Dedifferentiated amniotic fluid mesenchymal stem cell (primary cell): ENCODE data around the gene C10orf67.
"Not testable (repeated sequence)": the region's sequence is repeated elsewhere in the genome, so short reads cannot be mapped to it uniquely, and the experiment has no call there.

Source experiments
- DNase-seq: peaks from one replicate; pipeline ENCODE4 v3.0.0-alpha.2; 2016; ENCODE audit errors: extremely low spot score

The C10orf67 gene

DNA sequence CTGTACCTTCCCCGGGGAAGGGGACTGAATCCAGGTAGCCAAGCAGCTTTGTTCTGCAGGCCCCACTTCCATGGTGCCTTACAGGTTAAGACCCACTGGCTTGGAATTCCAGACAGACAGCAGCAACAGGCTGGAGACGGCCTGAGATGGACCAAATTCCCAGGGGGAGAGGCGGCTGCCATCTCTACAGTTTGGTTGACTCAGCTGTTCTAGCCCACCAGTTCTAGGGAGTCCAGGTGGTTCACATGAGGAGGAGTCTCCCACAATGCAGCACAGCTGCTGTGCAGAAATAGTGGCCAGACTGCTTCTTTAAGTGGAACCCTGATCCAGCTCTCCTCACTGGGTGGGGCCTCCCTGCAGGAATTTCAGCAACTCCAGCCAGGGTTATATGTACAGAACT lies 74.1 kb downstream of the C10orf67 start:
- DNase-seq = no peak

DNA sequence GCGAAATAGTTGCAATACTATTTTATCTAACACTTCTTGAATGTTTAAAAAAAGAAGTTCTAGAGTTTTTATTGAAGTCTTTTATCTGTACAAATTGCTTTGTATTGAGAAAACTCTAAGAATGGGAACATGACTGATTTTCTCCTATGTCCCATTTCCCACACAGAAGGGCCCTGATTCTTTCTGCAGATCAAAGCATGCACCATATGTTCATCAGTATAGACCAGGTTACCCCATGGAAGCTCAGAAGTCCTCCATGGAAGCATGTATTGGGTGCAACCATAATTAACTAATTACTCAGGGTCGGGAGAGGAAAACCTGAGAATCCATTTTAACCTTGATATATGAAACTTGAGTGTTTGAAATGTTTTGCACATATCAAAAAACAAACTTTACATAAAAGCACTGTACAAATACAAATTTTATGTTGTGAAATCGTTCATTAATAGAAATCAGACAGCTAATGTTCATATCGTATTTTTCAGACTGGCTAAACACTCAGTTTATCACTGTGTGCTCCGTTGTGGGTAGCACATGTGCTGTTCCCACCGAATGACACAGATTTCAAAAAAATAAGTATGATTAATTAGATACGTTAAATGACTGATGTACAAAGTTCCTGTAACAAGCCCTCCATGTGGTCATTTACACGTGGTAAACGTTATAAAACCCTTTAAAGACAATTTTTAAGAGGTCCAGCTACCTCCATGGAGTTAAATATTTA lies 81.0 kb downstream of the C10orf67 start:
- DNase-seq = no peak

DNA sequence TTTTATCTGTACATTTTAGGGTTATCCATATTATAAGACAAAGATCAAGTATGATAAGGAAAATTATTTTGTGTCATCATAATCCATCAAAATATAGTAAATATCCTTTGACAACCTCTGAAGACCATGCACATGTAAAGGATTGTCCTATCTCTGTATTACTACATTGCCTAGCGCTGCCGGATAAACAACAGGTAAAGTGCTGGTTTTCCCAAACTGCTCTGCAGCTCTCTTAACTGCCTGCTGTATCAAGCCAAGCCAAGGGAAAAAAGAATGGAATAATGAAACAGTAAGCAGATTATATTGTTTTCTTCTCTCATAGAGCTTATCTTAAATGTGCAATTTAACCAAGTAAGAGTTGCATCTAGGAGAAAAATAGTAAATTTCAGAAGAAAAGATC lies 81.7 kb downstream of the C10orf67 start:
- no peak for DNase-seq

DNA sequence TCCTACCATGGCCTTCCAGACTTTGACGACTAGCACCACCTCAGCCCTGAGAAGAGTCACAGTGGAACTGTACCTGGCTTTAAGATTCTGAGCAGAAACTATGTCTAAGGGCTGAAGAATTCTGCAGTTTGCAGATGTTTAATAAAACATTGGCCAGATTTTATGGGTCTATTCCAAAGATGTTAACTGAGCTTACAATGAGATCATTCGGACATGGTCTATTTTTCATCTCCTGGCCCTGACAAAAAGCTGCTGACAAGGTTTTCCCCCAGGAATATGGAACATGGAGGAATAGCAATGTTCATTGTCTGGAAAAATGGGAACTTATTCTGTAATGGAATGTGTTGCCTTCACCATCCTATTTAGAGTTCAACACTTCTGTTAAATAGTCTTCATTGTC lies 86.1 kb downstream of the C10orf67 start:
- DNase-seq = no peak

DNA sequence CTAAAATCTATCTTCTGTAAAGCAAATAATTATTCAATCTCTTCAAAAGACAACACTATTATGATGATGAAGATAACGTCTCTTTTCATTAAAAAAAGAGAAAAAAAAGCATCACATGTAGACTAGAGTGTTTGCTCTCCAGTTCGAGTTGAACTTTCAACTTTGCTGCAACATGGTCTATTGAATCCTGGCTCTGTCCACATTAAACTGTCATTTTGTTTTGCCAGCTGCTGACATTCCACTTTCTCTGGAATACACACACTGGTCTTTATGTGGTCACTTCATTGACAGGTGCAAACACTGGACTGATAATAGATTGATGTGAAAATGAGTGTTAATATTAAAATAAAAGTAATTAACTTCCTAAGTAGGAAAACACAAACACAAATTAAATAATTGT lies 90.8 kb downstream of the C10orf67 start:
- no peak for DNase-seq

DNA sequence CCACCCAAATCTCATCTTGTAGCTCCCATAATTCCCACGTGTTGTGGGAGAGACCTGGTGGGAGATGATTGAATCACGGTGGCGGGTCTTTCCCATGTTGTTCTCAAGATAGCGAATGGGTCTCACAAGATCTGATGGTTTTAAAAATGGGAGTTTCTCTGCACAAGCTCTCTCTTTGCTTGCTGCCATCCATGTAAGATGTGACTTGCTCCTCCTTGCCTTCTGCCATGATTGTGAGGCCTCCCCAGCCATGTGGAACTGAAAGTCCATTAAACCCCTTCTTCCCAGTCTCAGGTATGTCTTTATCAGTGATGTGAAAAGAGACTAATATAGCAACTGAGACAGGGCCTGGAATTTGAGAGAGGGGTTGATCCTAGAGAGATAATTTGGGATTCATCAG lies 91.7 kb downstream of the C10orf67 start:
- not testable (repeated sequence) for DNase-seq

DNA sequence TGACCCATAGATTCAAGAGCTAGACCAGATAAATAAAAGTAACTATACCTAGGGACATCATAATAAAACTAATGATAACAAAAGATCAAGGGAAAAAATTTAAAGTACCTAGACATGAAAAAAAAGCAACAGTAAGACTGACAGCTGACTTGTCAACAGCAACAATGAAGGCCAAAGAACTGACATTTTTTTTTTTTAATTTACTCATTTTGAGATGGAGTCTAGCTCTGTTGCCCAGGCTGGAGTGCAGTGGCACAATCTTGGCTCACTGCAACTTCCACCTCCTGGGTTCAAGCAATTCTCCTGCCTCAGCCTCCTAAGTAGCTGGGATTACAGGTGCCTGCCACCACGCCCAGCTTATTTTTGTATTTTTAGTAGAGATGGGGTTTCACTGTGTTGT lies 102.8 kb downstream of the C10orf67 start:
- DNase-seq = not testable (repeated sequence)

DNA sequence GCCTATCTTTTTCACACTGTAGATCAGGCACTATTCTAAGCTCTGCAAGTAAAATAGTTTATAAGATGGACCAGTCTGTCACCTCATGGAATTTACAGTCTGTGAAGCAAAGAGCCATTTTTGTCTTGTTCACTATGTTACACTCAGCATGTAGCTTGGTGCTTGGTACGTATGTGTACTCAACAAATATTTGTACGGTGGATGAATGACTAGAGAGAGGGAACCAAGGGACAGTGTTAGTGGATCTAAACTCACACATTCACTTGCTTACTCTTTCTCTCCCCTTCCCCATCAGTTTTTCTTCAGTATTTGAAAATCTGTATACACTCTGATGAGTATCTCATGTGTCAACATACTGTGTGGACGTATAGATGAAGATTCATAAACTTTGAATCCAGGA lies 106.6 kb downstream of the C10orf67 start:
- no peak for DNase-seq

DNA sequence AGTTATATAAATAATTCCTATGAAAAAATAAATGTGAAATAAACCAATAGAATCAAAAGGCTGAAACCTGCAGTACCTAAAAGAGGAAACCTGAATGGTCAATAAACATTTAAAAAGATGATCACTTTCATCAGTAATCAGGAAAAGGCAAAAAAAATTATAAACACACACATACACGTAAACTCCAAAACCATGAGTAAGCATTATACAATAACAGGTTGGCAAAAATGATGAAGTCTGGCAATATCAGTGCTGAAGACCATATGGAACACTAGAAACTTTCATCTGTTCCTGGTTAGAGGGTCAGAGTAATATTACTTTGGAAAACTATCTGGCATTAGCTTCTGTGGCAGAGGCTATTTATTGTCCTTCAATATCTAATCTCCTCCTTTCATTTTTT lies 114.0 kb downstream of the C10orf67 start:
- DNase-seq = no peak

DNA sequence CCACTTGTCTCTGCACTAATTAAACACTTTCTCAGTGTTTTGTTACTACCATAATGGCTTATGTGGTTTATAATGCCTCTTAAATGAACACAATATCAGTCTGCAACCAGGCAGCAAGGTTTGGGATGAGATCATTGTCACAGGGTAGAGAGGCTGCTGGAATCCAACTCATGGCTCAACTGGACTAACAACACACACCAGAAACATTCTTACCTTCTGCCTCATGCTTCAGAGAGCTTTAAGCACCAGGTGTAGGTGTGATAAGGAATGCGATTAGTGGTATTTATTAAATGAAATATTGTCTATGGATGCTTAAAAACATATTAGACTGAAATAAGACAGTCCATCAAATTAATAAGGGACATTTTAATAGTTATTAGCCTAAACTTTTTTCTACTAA lies 127.1 kb downstream of the C10orf67 start:
- DNase-seq = no peak

DNA sequence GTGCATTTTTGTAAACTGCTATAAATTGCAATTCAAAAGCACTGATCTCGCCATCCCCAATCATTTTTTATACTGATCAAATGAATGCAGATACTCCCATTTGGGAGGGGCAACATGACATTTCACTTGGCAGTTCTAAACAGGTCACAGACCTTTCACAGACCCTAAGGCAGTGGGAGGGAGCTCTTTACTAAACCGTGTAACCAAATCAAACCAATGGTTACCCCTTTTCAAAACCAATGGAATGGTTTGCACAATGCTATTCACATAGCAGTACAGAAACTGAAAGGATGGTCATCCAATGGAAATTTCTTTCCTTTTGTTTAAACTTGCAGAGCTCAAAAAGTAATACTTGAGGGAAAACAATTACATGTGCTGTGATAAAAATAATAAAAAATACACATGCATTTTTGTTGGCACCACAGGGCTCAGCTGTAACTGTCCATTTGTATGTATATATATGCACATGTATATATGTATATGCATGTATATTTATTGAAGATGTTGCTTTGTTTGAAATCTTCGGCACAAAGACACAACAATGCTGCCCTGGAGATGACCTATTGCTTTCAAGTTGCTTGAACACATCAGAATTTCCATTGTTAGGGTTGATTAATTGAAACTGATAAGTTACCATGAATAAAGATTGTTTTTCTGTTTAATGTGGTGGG lies 138.5 kb downstream of the C10orf67 start:
- DNase-seq = no peak

DNA sequence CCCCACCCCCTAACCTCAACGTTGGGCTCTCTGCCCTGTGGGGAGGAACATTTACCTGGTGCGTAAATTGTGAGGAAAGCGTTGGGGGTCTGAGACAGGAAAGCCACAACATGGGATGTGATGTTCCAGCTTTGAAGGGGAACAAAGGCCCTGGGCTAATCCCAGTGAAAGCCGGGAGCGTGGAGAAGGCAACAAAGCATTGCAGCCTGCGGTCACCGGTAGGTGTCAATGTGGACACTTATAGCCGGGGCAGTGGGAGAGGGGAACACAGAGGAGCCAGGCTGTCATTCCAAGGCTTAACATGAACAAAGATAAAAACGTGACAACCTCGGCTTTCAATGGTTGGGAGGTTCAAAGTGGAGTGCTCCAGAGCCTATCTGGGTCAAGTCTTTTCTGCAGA lies 139.8 kb downstream of the C10orf67 start:
- DNase-seq = no peak

DNA sequence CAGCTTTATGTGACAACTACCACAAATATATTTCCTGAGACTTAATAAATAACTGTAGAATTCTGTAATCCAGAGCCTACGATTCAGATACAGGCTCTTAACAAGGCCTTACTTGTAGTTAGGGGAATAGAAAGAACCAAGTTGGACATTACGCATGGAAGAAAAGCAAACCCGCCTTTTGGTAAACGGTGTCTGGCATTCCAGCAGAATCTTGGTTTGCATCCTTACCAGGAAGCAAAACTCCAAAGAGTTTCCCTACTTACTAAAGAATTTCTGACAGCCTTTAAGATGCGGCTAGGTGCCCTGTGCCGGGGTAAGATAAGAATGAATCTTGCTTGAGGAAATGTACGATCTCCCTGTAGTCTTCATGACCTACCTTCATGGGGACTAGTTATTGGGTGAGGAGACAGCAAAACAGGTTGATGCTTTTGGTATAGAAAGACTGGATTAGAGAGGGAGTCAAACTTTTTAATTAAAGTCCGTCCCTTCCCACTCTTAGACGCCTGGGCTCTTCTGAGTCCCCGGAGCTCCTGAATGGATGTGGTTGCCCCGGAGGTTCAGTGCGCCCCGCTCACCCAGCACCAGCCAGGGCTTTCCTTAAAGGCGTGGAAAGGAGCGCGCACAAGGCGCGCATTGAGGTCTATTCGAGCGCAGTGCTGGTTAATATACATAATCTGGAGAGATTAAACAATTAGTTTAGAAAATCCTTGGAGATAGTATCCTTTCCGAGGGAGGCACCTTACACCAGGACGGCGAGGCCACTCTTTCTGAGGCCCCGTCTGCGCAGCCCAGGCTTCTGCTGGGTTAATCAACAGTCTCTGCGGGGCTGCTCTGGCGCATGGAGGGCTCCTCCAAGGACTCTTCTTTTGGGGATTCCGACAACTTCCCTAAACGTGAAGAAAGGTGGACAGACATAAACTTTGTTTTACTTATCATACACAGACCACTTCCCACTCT lies 140.9 kb downstream of the C10orf67 start:
- no peak for DNase-seq

DNA sequence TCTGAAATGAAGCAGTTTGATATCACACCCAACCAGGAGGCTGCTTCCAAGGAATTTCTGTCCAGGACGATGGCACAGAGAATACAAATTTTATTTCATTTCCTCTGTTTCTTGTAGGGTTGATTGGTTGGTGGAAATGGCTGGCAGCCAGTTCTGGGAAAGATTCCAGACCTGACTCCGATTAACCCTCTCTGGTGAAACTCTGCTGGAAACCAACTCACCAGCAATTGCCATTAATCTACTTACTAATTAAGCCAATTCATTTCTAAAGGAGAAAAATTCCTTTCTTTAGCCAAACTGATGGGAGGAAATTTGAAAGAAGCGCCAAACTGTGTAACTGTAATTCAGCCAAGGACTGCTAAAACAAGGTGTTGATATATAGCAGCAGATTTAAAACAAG lies 141.8 kb downstream of the C10orf67 start:
- no peak for DNase-seq

DNA sequence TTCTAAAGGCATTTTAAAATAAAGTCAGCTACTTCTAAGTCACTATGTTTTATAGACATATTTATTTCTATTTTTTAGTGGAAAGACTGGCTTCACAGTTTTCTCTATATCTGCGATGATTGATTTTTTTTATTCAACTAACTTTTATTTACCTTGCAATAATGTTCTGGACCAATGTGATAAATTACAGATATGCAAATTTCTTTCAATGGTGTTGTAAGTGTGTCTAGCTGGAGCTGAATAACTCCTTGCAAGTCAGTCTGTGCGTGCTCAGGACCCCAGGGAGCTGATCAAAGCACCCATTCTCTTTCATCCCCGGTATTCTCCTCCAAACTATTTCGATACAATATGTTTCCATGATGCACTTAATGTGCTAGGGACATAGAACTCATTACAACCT lies 142.8 kb downstream of the C10orf67 start:
- DNase-seq = no peak

DNA sequence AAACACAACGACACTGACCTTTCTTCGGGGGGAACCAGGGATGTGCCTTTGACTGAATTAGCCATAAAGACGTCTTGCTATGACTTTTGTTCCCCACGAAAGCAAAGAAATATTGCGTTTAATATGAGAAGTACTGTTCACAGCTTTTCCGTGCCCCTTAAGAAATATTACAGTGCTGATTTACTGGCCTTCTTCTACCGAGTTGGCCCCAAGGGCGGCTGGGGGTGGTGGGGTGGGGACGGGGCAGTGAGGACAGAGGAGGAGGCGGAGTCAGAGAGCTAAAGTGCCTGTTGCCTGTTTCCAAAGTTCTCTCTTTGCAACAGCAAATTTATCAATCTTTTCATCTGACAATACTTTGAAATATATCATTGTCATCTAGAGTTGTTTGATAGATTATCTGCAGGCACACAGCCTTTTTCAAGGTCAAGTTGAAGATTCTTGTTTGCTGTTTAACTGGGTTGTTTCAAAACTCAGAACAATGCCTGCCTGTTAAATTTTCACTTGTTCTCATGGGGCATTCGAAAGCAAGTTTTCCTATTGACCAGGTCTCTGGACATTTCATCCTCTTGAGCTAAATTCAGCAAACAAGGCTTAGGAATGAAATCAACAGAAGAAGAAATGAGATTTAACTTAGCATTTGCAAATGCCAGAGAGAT lies 143.5 kb downstream of the C10orf67 start:
- DNase-seq = no peak

DNA sequence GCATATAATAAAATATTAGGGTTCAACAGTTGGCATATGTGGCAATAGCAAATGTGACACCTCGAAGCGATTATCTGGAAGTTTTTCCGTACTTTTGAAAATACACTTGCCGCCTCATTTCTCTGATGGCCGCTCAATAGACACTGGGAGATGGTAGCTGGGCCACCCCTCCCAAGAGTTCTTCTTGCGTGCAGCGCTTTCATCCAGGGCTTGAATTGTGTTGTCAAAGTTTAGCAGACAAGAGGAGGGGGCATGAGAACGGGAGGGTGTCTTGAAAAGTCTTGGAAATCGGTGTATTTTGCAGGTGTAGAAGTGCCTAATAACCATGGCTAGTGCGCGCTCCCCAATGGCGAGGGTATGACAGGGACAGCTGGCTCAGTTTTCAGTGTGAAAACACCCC lies 144.0 kb downstream of the C10orf67 start:
- no peak for DNase-seq

DNA sequence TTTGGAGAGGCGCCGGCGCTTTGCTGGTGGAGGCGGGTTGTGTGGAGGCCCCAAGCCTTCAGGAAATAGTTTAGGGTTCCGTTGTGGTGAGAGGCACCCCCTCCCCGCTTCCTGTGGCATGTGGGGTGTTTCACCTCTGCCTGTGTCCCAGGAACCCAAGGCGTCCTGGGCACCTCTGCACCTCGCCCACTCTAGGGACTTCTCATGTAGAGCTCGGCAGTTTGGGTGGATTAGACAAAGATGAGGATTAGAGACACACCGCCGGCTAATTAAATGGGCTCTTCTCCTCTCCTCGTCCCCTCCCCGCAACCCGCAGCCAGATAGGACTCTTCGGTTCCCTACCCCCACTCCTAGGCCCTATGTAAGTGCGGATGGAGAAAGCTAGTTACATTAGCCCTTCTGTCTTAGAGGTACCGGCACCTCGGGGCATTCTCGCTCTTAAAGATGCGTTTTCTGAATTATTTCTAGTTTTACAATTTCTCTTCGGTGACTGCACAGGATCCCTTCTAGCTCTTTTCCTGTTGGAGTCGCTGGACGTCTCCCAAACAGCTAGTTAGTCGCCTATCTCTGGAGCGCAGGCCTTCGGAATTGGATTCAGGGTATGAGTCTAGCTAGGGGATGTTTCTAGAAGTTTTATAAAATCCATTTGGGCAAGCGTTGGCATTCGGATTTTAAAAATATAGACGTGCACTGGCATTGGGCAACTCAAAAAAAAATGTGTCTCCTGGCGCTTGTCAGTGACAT lies 144.7 kb downstream of the C10orf67 start:
- DNase-seq = no peak

DNA sequence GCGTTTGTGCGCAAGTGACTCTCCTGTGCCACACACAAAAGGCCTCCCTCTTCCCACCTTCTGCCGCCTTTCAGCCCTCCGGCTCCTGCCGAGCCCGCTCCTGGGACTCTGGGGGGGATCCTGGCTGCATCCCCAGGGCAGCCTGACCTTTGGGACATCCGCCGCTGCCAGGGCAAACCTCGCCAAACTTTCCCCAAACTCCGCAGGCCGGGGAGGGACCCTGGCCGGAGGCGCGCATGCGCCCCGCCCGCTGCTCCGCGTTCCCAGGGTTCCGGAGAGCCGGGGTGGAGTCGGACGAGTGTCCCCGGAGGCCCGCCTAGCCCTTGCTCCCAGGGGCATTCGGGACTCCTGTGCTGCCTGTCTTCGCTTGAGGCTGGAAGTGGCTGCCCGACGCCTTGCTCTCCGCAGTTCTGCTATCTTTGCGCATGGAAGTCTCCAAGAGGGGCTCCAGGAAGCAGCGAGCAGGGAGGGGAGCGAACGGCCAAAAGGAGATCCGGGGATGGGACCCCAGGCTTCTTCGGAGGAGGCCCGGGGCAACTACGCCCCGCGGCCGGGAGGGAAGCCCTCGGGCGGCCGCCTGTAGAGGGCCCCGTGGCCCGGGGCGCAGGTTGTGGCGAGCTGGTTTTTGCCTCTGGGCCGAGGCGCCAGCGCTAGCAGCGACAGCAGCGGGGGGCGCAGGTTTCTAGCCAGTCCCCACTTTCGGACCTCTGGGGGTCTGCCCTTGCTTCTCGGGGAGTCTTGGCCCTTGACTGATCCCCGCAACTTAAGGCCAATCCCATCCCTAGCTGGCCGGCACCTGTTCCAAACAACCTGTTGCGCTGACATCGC lies 145.4 kb downstream of the C10orf67 start:
- no peak for DNase-seq

DNA sequence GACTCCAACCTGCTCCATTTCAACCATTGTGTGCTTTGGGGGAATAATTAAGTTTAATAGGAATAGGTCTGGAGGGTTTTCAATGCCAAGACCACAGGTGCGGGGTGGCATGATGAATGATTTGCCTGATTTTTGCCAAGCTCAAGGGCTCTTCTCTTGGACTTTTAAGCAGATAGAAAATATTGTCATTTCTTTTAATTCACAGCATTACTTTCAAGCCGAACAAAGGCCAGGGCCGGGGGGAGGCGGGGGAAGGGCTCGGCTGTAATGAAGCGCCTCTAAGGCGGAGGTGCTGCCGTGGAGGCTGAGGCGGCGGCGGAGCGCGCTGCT lies 146.0 kb downstream of the C10orf67 start:
- DNase-seq = no peak
